ENCODE data around the gene MYO1A.

DNA sequence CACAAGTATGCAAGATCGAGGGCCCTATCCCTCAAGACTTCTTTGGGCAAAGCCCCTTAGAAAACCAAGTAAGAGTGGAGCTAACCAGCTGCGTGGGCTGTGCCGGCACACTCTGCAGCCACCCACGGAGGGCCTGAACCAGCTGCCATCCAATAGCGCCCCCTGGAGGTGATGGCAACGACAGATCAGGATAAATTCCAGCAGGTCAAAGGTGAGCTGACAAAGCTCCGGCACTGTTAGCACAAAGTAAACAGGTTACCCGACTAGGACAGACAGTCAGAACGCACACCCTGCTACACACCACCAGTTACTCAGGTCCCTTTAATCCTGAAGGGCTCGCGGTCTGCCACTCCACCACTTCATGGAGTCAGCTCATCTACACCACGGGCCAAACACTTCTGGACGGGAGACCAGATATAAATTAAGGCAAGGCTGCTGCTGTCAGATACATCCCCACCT lies 48.5 kb downstream of the MYO1A start:
- no peak for TF ChIP-seq TAF1 (IDR thresholded peaks at IDR 0.05; ENCODE audit: borderline replicate concordance, low read depth, low read length)
- TF ChIP-seq POLR2AphosphoS5 (IDR thresholded peaks at IDR 0.05; ENCODE audit: low read depth, low read length): no peak
- no peak for TF ChIP-seq SIN3A (IDR thresholded peaks at IDR 0.05; ENCODE audit: borderline replicate concordance, low read depth, low read length)
- TF ChIP-seq, protein P1, sequence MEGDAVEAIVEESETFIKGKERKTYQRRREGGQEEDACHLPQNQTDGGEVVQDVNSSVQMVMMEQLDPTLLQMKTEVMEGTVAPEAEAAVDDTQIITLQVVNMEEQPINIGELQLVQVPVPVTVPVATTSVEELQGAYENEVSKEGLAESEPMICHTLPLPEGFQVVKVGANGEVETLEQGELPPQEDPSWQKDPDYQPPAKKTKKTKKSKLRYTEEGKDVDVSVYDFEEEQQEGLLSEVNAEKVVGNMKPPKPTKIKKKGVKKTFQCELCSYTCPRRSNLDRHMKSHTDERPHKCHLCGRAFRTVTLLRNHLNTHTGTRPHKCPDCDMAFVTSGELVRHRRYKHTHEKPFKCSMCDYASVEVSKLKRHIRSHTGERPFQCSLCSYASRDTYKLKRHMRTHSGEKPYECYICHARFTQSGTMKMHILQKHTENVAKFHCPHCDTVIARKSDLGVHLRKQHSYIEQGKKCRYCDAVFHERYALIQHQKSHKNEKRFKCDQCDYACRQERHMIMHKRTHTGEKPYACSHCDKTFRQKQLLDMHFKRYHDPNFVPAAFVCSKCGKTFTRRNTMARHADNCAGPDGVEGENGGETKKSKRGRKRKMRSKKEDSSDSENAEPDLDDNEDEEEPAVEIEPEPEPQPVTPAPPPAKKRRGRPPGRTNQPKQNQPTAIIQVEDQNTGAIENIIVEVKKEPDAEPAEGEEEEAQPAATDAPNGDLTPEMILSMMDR (IDR thresholded peaks at IDR 0.05): peak; percentile 72
- no peak for TF ChIP-seq YY1 (IDR thresholded peaks at IDR 0.05; ENCODE audit: low read depth)
- TF ChIP-seq, protein P2, sequence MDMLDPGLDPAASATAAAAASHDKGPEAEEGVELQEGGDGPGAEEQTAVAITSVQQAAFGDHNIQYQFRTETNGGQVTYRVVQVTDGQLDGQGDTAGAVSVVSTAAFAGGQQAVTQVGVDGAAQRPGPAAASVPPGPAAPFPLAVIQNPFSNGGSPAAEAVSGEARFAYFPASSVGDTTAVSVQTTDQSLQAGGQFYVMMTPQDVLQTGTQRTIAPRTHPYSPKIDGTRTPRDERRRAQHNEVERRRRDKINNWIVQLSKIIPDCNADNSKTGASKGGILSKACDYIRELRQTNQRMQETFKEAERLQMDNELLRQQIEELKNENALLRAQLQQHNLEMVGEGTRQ (IDR thresholded peaks at IDR 0.05; ENCODE audit: borderline replicate concordance, low read depth, low read length): no peak
- no peak for TF ChIP-seq FOXJ3 (CRISPR knock-in tag; IDR thresholded peaks at IDR 0.05)
- no peak for TF ChIP-seq EP300 (IDR thresholded peaks at IDR 0.05; ENCODE audit: borderline replicate concordance in 1 of 2, low read depth in 1 of 2, low read length in 1 of 2)
- TF ChIP-seq, protein P3, sequence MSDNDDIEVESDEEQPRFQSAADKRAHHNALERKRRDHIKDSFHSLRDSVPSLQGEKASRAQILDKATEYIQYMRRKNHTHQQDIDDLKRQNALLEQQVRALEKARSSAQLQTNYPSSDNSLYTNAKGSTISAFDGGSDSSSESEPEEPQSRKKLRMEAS (IDR thresholded peaks at IDR 0.05; ENCODE audit: low read depth): no peak
- no peak for TF ChIP-seq TEAD4 (IDR thresholded peaks at IDR 0.05; ENCODE audit: borderline replicate concordance, insufficient read depth)
- TF ChIP-seq, protein P4, sequence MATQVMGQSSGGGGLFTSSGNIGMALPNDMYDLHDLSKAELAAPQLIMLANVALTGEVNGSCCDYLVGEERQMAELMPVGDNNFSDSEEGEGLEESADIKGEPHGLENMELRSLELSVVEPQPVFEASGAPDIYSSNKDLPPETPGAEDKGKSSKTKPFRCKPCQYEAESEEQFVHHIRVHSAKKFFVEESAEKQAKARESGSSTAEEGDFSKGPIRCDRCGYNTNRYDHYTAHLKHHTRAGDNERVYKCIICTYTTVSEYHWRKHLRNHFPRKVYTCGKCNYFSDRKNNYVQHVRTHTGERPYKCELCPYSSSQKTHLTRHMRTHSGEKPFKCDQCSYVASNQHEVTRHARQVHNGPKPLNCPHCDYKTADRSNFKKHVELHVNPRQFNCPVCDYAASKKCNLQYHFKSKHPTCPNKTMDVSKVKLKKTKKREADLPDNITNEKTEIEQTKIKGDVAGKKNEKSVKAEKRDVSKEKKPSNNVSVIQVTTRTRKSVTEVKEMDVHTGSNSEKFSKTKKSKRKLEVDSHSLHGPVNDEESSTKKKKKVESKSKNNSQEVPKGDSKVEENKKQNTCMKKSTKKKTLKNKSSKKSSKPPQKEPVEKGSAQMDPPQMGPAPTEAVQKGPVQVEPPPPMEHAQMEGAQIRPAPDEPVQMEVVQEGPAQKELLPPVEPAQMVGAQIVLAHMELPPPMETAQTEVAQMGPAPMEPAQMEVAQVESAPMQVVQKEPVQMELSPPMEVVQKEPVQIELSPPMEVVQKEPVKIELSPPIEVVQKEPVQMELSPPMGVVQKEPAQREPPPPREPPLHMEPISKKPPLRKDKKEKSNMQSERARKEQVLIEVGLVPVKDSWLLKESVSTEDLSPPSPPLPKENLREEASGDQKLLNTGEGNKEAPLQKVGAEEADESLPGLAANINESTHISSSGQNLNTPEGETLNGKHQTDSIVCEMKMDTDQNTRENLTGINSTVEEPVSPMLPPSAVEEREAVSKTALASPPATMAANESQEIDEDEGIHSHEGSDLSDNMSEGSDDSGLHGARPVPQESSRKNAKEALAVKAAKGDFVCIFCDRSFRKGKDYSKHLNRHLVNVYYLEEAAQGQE (IDR thresholded peaks at IDR 0.05; ENCODE audit: low read depth, low read length): no peak
- TF ChIP-seq NRF1 (IDR thresholded peaks at IDR 0.05; ENCODE audit: low read depth, low read length): no peak
- TF ChIP-seq, protein P5, sequence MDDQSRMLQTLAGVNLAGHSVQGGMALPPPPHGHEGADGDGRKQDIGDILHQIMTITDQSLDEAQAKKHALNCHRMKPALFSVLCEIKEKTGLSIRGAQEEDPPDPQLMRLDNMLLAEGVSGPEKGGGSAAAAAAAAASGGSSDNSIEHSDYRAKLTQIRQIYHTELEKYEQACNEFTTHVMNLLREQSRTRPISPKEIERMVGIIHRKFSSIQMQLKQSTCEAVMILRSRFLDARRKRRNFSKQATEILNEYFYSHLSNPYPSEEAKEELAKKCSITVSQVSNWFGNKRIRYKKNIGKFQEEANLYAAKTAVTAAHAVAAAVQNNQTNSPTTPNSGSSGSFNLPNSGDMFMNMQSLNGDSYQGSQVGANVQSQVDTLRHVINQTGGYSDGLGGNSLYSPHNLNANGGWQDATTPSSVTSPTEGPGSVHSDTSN (IDR thresholded peaks at IDR 0.05): no peak

Data from SK-N-SH (cell line).